HepG2 (cell line): ENCODE data around the gene CCDC33. TPM values are rescaled to one million over a fixed set of nuclear protein-coding genes. Genes with fewer than 3 reads are reported as not detected.

ENCODE experiments used
- MIXL1 ChIP-seq: IDR thresholded peaks from 2 replicates; pipeline ENCODE4 v1.6.1; 2016
- SOX13 ChIP-seq, 3 experiments: fragments of 450-650 bp in 1 of 3; sonication (generic) in 1 of 3; formaldehyde crosslinking in 1 of 3; IDR thresholded peaks in 2 of 3; conservative IDR thresholded peaks in 1 of 3; 2 replicates each; pipeline versions ENCODE4 v1.5.0 to v1.6.1; 2016 to 2020; ENCODE audit warnings: antibody characterized with exemption in 1 of 3, mild to moderate bottlenecking in 1 of 3, missing compliant biosample characterization in 1 of 3, missing genetic modification reagents in 1 of 3, moderate library complexity in 1 of 3
- ZNF407 ChIP-seq: sonication (generic); formaldehyde crosslinking; IDR thresholded peaks from one replicate; pipeline ENCODE4 v1.5.1; 2020; ENCODE audit warnings: mild to moderate bottlenecking, missing genetic modification reagents; ENCODE audit errors: not compliant biosample characterization
- polyA plus RNA-seq, 8 experiments: library from polyadenylated mRNA; depleted of rRNA in 3 of 8; stranded (reverse) in 7 of 8; unstranded in 1 of 8; fragments of >200 nt; fragmentation: Illumina TruSeq in 4 of 8; extraction: Trizol in 4 of 8; gene quantifications; 2 replicates each; pipeline versions ENCODE4 v1.2.1 to v1.2.3, GENCODE V29; 2011 to 2016; ENCODE audit warnings: low read depth in 4 of 8, missing spikeins in 1 of 8, mixed read lengths in 1 of 8; ENCODE audit not compliant: insufficient read depth in 1 of 8
- total RNA-seq, 5 experiments: library from RNA; depleted of rRNA; stranded (reverse); fragments of >200 nt; fragmentation: Illumina TruSeq; extraction: Trizol; gene quantifications; 2 replicates each; pipeline ENCODE4 v1.2.3, GENCODE V29; 2016; ENCODE audit warnings: low read depth in 1 of 5
- TF ChIP-seq, protein P1 (sequence below): sonication (generic); formaldehyde crosslinking; IDR thresholded peaks from 2 replicates; pipeline ENCODE4 v1.5.0; 2020; ENCODE audit warnings: missing genetic modification reagents

The CCDC33 gene
- total and polyA plus RNA-seq, 2 of the 13 experiments (the other 11 are each of a cell fraction or from before 2014, with no cell fraction given) = 0.30 TPM; not detected in 1

GRCh38 chr15:74194572-74195559, 41.3 kb upstream of the CCDC33 start (continued):
- TF ChIP-seq SOX13 (IDR thresholded peaks at IDR 0.05) = no peak
- TF ChIP-seq SOX13 (CRISPR knock-in tag; conservative IDR thresholded peaks at IDR 0.05 in 1 of 2, IDR thresholded peaks at IDR 0.05 in 1 of 2) = no peak
- TF ChIP-seq ZNF407 (CRISPR knock-in tag) = no peak
- TF ChIP-seq, protein P1, sequence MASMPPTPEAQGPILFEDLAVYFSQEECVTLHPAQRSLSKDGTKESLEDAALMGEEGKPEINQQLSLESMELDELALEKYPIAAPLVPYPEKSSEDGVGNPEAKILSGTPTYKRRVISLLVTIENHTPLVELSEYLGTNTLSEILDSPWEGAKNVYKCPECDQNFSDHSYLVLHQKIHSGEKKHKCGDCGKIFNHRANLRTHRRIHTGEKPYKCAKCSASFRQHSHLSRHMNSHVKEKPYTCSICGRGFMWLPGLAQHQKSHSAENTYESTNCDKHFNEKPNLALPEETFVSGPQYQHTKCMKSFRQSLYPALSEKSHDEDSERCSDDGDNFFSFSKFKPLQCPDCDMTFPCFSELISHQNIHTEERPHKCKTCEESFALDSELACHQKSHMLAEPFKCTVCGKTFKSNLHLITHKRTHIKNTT (CRISPR knock-in tag) = no peak
- TF ChIP-seq MIXL1 = no peak
